T-cell (primary cell): Measurements from ENCODE around the gene GLI2. TPM values are rescaled to one million over a fixed set of nuclear protein-coding genes. Genes with fewer than 3 reads are reported as not detected.

Experiments used
- ATAC-seq, 4 experiments: fragments of 200-7000 bp in 3 of 4; fragments of 150-1000 bp in 1 of 4; cut with Tn5 transposase; replicated peaks in 1 of 4; 1 replicate in 3 of 4; 2 replicates in 1 of 4; pipeline ENCODE4 v1.10.0; 2021; ENCODE audit warnings: moderate library complexity in 3 of 4, mild to moderate bottlenecking in 2 of 4, moderate number of reproducible peaks in 1 of 4
- CTCF ChIA-PET, 2 donors: fragments of 300-600 bp; sonication (Branson Sonifier 250); formaldehyde crosslinking; loops; one replicate each; lab custom pipeline; 2022; ENCODE audit warnings: antibody characterized with exemption in 2 of 2; lab: Charles Lee
- POLR2A ChIA-PET, 2 donors: fragments of 300-600 bp; sonication (Branson Sonifier 250); formaldehyde crosslinking; loops; one replicate each; lab custom pipeline; 2022; ENCODE audit warnings: antibody characterized with exemption in 2 of 2; lab: Charles Lee
- DNase-seq, 35 experiments: peaks; one replicate each; pipeline versions ENCODE4 v3.0.0 to v3.0.0-alpha.2; 2013 to 2023
- H3K27ac ChIP-seq: one replicate; pipeline ENCODE4 v1.5.1; 2013; ENCODE audit warnings: low read length
- H3K27me3 ChIP-seq, 2 experiments: replicated peaks in 1 of 2; 1 replicate in 1 of 2; 2 replicates in 1 of 2; pipeline versions ENCODE4 v1.6.1 to v1.7.0; 2013; ENCODE audit warnings: low read length in 1 of 2, mixed read lengths in 1 of 2; ENCODE audit not compliant: control insufficient read depth in 2 of 2, insufficient read depth in 2 of 2; ENCODE audit errors: extremely low read depth in 1 of 2
- H3K36me3 ChIP-seq, 2 donors: 1 replicate in 1 of 2; 2 replicates in 1 of 2; pipeline versions ENCODE4 v1.6.1 to v1.7.0; 2013; ENCODE audit warnings: low read length in 1 of 2; ENCODE audit not compliant: control insufficient read depth in 2 of 2, insufficient read depth in 1 of 2; ENCODE audit errors: extremely low read depth in 1 of 2
- H3K4me1 ChIP-seq, 2 experiments: 1 replicate in 1 of 2; 2 replicates in 1 of 2; pipeline versions ENCODE4 v1.6.1 to v1.7.0; 2013; ENCODE audit warnings: low read length in 2 of 2, mixed read lengths in 1 of 2; ENCODE audit not compliant: insufficient read depth in 2 of 2, control insufficient read depth in 1 of 2; ENCODE audit errors: extremely low read depth in 1 of 2
- H3K4me3 ChIP-seq, 2 donors: 1 replicate in 1 of 2; 2 replicates in 1 of 2; pipeline versions ENCODE4 v1.5.1 to v1.7.0; 2013; ENCODE audit warnings: mild to moderate bottlenecking in 2 of 2, low read length in 1 of 2, moderate library complexity in 1 of 2; ENCODE audit not compliant: control insufficient read depth in 1 of 2; ENCODE audit errors: extremely low read depth in 1 of 2
- H3K9me3 ChIP-seq: 2 replicates; pipeline ENCODE4 v1.7.0; 2013
- H3K27ac Mint-ChIP-seq, 2 donors: one replicate each; pipeline ENCODE4 v1.8.0; 2020 to 2021; ENCODE audit warnings: mild to moderate bottlenecking in 2 of 2, mixed read lengths in 2 of 2
- H3K27me3 Mint-ChIP-seq, 2 donors: one replicate each; pipeline ENCODE4 v1.8.0; 2021 to 2022; ENCODE audit warnings: mixed read lengths in 2 of 2
- H3K36me3 Mint-ChIP-seq: one replicate; pipeline ENCODE4 v1.8.0; 2021; ENCODE audit warnings: mixed read lengths
- H3K4me1 Mint-ChIP-seq, 3 donors: one replicate each; pipeline ENCODE4 v1.8.0; 2020 to 2022; ENCODE audit warnings: mixed read lengths in 3 of 3, mild to moderate bottlenecking in 1 of 3
- H3K4me3 Mint-ChIP-seq, 3 donors: one replicate each; pipeline ENCODE4 v1.8.0; 2020 to 2022; ENCODE audit warnings: mild to moderate bottlenecking in 3 of 3, mixed read lengths in 3 of 3, moderate library complexity in 3 of 3
- H3K9me3 Mint-ChIP-seq, 3 donors: one replicate each; pipeline ENCODE4 v1.8.0; 2020 to 2022; ENCODE audit warnings: mixed read lengths in 3 of 3
- WGBS: methylation state at CpG from one replicate; pipeline ENCODE4 v1.1.5; 2013; ENCODE audit warnings: missing lambda C conversion rate; ENCODE audit not compliant: insufficient coverage; 5-methylcytosine and 5-hydroxymethylcytosine counted together
- total RNA-seq, 35 experiments: library from RNA in 6 of 35; stranded (reverse) in 6 of 35; fragments of 120-200 nt in 1 of 35; gene quantifications; one replicate each; pipeline versions ENCODE4 v1.2.1 to v1.2.4 and lab custom pipeline; 2013 to 2026

Gene GLI2
- total RNA-seq, 5 donors from 2014 or later (not counting 1 experiment from before 2014, with no cell fraction given): 0.25 TPM; not detected in 4

DNA sequence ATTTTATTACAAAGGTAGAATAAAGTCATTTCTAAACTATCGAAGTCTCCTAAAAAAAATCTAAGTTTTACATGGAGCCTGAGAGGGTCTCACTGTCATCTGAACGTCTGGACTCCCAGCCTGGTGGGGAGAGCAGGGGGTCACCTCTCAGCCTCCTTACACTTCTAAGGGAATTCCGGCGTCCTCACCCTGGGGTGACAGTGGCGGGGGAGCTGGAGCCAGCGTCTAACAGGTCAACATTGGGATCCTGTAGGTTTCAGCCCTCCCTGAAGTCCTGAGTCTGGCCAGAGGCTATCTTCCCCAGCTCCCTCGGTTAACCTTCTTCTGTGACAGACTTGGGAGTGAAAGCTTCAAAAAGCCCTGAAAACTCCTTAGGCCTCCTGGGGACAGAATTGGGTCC, 34.6 kb upstream of the GLI2 start:
- POLR2A ChIA-PET: no interaction called here
- H3K9me3 Mint-ChIP-seq: no peaks in the 10 kb centered on the region
- H3K4me3 Mint-ChIP-seq: no peak overlapping the region
- Histone ChIP-seq H3K4me3 (no peak overlapping the region), H3K27ac (no peak overlapping the region), H3K36me3 (no peaks in the 10 kb centered on the region), H3K9me3 (no peaks in the 10 kb centered on the region), H3K4me1 (no peaks in the 10 kb centered on the region), H3K27me3 (peaks cover 2 to 28% of the 10 kb centered on the region in 2 experiments)
- WGBS: 88% methylated on average over 4 of the region's 7 CpGs
- no peaks in the 10 kb centered on the region for H3K4me1 Mint-ChIP-seq
- no peak overlapping the region for H3K27ac Mint-ChIP-seq
- peaks cover 15 to 18% of the 10 kb centered on the region in 2 donors for H3K27me3 Mint-ChIP-seq
- CTCF ChIA-PET: interaction anchor here in 1 of 2 donors (0.6 to 1.1 kb wide), 2 partner anchors 11 to 1102 kb away, joined by 3 read pairs; no protein-coding TSS in a partner anchor
- ATAC-seq (no peak), DNase-seq (no peak)
- no peaks in the 10 kb centered on the region for H3K36me3 Mint-ChIP-seq

GRCh38 chr2:120701499-120701898, 34.2 kb upstream of the GLI2 start:
- DNase-seq (no peak), ATAC-seq (no peak)
- Mint-ChIP-seq H3K4me3 (no peak overlapping the region), H3K27ac (no peak overlapping the region), H3K9me3 (no peaks in the 10 kb centered on the region), H3K36me3 (no peaks in the 10 kb centered on the region), H3K4me1 (no peaks in the 10 kb centered on the region), H3K27me3 (peaks cover 12 to 18% of the 10 kb centered on the region in 2 donors)
- H3K36me3 ChIP-seq: no peaks in the 10 kb centered on the region
- POLR2A ChIA-PET: no interaction called here
- H3K27ac ChIP-seq: no peak overlapping the region
- H3K9me3 ChIP-seq: no peaks in the 10 kb centered on the region
- H3K4me1 ChIP-seq: no peaks in the 10 kb centered on the region
- H3K4me3 ChIP-seq: no peak overlapping the region
- H3K27me3 ChIP-seq: peaks cover 0 to 24% of the 10 kb centered on the region in 2 experiments
- 63% methylated on average over 2 of the region's 3 CpGs for WGBS
- CTCF ChIA-PET: interaction anchor here in 1 of 2 donors (0.6 kb wide), 1 partner anchor 1102 kb away, joined by 3 read pairs; no protein-coding TSS in a partner anchor

DNA sequence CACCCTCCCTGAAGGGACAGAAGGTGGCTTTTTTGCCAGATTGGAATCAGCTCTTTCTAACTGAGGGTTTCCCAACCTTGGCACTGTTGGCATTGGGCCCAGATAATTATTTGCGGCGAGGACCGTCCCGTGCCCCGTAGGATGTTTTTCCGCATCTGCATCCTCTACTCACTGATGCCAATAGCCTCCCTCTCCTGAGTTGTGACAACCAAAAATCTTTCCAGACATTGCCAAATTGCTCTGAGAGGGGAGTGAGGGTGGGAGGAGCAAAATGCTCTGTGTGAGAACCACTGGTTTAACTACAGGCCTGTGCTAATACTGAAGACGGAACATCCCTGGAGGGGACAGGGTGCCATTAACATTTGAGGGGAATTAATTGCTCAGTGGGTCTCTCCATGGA, 33.6 kb upstream of the GLI2 start:
- Mint-ChIP-seq H3K36me3 (no peaks in the 10 kb centered on the region), H3K27ac (no peak overlapping the region), H3K27me3 (peaks cover 10 to 14% of the 10 kb centered on the region in 2 donors), H3K4me3 (no peak overlapping the region), H3K4me1 (no peaks in the 10 kb centered on the region), H3K9me3 (no peaks in the 10 kb centered on the region)
- ChIA-PET CTCF (no interaction called here), POLR2A (no interaction called here)
- ATAC-seq (no peak), DNase-seq (no peak)
- Histone ChIP-seq H3K36me3 (no peaks in the 10 kb centered on the region), H3K4me3 (no peak overlapping the region), H3K27ac (no peak overlapping the region), H3K9me3 (no peaks in the 10 kb centered on the region), H3K27me3 (peaks cover 0 to 22% of the 10 kb centered on the region in 2 experiments), H3K4me1 (no peaks in the 10 kb centered on the region)
- WGBS: 64% methylated on average over 1 of the region's 7 CpGs

- Histone ChIP-seq H3K27ac (no peak overlapping the region), H3K9me3 (no peaks in the 10 kb centered on the region), H3K36me3 (no peaks in the 10 kb centered on the region), H3K4me3 (no peak overlapping the region), H3K4me1 (no peaks in the 10 kb centered on the region), H3K27me3 (peaks cover 0 to 21% of the 10 kb centered on the region in 2 experiments)
- Mint-ChIP-seq H3K27me3 (peaks cover 7 to 10% of the 10 kb centered on the region in 2 donors), H3K27ac (no peak overlapping the region), H3K4me1 (no peaks in the 10 kb centered on the region), H3K36me3 (no peaks in the 10 kb centered on the region), H3K9me3 (no peaks in the 10 kb centered on the region), H3K4me3 (no peak overlapping the region)
- DNase-seq: no peak
- ChIA-PET CTCF (no interaction called here), POLR2A (no interaction called here)
- WGBS: 77% methylated on average over 6 of the region's 13 CpGs
- no peak for ATAC-seq
Observed at GRCh38 chr2:120702801-120703200, 32.9 kb upstream of the GLI2 start.

GRCh38 chr2:120703330-120703994, 32.2 kb upstream of the GLI2 start:
- 64% methylated on average over 1 of the region's 4 CpGs for WGBS
- Histone ChIP-seq H3K27me3 (peaks cover 0 to 21% of the 10 kb centered on the region in 2 experiments), H3K36me3 (no peaks in the 10 kb centered on the region), H3K4me1 (no peaks in the 10 kb centered on the region), H3K4me3 (no peak overlapping the region), H3K27ac (no peak overlapping the region), H3K9me3 (no peaks in the 10 kb centered on the region)
- H3K4me1 Mint-ChIP-seq: no peaks in the 10 kb centered on the region
- CTCF ChIA-PET: no interaction called here
- DNase-seq: no peak
- H3K36me3 Mint-ChIP-seq: no peaks in the 10 kb centered on the region
- POLR2A ChIA-PET: no interaction called here
- no peak overlapping the region for H3K4me3 Mint-ChIP-seq
- H3K27me3 Mint-ChIP-seq: peaks cover 7 to 10% of the 10 kb centered on the region in 2 donors
- H3K9me3 Mint-ChIP-seq: no peaks in the 10 kb centered on the region
- no peak overlapping the region for H3K27ac Mint-ChIP-seq
- no peak for ATAC-seq

GRCh38 chr2:120704696-120705095, 31.0 kb upstream of the GLI2 start:
- Mint-ChIP-seq H3K27me3 (peaks cover 7 to 14% of the 10 kb centered on the region in 2 donors), H3K27ac (no peak overlapping the region), H3K4me1 (no peaks in the 10 kb centered on the region), H3K4me3 (no peak overlapping the region), H3K36me3 (no peaks in the 10 kb centered on the region), H3K9me3 (no peaks in the 10 kb centered on the region)
- Histone ChIP-seq H3K36me3 (no peaks in the 10 kb centered on the region), H3K27ac (no peak overlapping the region), H3K27me3 (peaks cover 0 to 21% of the 10 kb centered on the region in 2 experiments), H3K4me3 (no peak overlapping the region), H3K4me1 (no peaks in the 10 kb centered on the region), H3K9me3 (no peaks in the 10 kb centered on the region)
- no peak for DNase-seq
- POLR2A ChIA-PET: no interaction called here
- no peak for ATAC-seq
- WGBS: 83% methylated on average over 1 of the region's 2 CpGs
- CTCF ChIA-PET: no interaction called here
